Measurements from ENCODE around the gene AGPS.
"Not testable (repeated sequence)": the region's sequence is repeated elsewhere in the genome, so short reads cannot be mapped to it uniquely, and the experiment has no call there.

AGPS gene

DNA sequence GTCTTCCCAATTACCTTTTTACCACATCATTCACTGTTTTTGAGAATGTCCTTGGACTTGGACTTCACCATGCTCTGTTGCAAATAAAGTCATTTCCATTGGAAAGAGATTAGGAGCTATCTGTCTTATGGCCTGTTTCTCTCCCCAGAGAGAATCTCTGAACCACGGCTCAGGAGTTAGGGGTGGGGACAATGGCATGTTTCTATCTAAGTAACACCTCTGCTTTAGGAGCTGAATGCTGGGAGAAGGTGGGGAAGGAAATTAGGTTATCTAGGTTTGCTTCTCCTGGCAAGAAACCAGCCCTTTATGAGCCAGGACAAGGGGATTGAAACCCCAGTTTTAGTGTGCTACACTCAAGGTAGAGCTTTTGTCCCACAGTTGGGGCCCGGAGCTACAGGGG is 86.3 kb downstream of the AGPS start:
- H3K27ac ChIP-seq, result no peak overlapping the region
- no peak for TF ChIP-seq ZFX (IDR thresholded peaks at IDR 0.05; ENCODE audit: borderline replicate concordance)
- TF ChIP-seq, protein P1, sequence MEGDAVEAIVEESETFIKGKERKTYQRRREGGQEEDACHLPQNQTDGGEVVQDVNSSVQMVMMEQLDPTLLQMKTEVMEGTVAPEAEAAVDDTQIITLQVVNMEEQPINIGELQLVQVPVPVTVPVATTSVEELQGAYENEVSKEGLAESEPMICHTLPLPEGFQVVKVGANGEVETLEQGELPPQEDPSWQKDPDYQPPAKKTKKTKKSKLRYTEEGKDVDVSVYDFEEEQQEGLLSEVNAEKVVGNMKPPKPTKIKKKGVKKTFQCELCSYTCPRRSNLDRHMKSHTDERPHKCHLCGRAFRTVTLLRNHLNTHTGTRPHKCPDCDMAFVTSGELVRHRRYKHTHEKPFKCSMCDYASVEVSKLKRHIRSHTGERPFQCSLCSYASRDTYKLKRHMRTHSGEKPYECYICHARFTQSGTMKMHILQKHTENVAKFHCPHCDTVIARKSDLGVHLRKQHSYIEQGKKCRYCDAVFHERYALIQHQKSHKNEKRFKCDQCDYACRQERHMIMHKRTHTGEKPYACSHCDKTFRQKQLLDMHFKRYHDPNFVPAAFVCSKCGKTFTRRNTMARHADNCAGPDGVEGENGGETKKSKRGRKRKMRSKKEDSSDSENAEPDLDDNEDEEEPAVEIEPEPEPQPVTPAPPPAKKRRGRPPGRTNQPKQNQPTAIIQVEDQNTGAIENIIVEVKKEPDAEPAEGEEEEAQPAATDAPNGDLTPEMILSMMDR (IDR thresholded peaks at IDR 0.05), result no peak

DNA sequence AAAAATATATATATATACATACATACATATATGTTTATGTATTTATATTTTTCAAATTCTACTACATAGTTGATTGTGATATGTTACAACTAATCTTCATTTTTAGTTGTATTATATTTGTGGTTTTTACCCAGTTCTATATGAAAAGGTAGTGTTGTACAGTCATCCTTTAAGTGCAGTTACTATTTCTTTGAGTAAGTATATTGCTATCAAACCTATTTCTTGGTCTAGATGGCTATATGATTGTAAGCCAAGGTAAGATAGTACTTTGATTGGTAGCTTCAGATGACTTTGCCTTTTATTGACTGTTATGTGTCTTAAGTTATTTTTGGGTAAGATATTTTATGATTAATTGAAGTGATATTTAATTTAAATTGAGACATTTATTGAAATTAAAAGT is 89.6 kb downstream of the AGPS start:
- H3K27ac ChIP-seq, result no peak overlapping the region
- no peak for TF ChIP-seq ZFX (IDR thresholded peaks at IDR 0.05; ENCODE audit: borderline replicate concordance)
- TF ChIP-seq, protein P1 (IDR thresholded peaks at IDR 0.05), result no peak

DNA sequence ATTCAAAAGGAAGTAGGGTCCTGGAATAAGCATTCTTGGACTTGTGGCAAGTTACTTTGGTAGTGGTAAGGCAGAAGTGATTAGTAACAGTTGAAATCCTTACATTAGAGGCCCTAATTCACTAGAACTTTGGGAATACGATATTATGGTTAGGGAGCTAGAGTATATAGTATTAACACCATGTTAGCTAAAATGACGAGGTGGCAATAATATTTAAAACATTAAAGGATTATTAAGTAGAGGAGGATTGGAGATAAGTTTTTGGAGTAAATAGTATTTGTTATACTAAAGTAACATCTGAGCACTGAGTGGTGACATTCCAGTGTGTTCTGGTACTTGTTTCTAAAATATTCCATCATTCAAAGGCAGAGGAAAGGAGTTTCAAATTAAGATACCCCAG is 91.0 kb downstream of the AGPS start:
- no peak overlapping the region for H3K27ac ChIP-seq
- TF ChIP-seq, protein P1 (IDR thresholded peaks at IDR 0.05), result no peak
- TF ChIP-seq ZFX (IDR thresholded peaks at IDR 0.05; ENCODE audit: borderline replicate concordance), result no peak

DNA sequence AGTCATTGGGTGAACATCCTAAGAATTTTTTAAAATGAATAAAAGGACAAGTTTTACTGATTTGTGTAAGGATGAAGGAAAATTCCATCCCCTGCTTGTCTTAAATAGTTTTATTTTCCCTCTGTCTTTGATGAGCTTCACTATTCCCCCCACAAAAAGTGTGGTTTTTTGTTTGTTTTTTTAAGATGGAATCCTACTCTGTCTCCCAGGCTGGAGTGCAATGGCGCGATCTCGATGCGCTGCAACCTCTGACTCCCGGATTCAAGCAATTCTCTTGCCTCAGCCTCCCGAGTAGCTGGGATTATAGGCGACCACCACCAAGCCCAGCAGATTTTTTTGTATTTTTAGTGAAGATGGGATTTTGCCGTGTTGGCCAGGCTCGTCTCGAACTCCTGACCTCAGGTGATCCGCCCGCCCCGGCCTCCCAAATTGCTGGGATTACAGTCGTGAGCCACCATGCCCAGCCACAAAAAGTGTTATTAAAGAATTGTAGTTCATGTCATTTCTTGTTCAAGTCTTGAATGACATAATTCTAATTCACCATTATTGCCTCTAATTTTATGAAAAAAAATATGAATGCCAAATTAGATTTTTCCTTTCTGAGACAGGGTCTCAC is 91.7 kb downstream of the AGPS start:
- no peak overlapping the region for H3K27ac ChIP-seq
- TF ChIP-seq ZFX (IDR thresholded peaks at IDR 0.05; ENCODE audit: borderline replicate concordance), result no peak
- TF ChIP-seq, protein P1 (IDR thresholded peaks at IDR 0.05), result no peak

DNA sequence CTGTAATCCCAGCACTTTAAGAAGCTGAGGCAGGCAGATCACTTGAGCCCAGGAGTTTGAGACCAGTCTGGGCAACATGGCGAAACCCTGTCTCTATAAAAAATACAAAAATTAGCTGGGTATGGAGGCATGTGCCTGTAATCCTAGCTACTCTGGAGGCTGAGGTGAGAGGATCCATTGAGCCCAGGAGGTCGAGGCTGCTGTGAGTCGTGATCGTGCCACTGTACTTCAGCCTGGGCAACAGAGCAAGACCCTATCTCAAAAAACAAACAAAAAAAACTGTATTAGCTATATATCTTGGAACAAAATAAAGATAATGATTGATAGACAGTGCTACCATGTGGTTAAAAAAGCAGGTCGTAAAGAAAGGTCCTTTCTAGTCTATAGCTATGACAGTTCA is 93.1 kb downstream of the AGPS start:
- not testable (repeated sequence) for H3K27ac ChIP-seq

DNA sequence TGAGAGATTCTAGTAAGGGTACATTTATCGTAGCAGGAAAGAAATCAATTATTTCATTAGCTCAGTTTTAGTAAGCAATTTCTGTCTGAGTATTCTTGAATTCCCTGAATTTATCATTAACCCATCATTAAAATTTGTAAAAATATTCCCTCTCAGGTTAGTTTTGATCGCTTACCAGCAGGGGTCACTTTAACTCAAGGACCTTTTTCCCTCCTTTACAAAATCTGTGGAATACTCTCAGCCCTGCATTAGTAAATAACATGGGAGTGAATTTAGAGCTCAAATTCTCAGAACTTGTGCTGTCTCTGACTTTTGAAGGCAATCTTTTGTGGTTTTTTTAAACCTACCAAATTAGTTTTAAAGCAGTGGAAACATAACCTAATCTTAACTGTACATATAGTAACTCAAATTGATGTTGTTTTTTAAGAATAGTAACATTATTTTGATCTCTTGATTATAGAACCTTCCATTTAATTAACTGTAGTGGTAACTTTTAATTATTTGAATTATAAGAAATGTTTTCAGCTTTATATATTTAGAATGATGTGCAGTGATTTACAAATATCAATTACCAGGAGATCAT is 97.2 kb downstream of the AGPS start:
- no peak overlapping the region for H3K27ac ChIP-seq
- TF ChIP-seq, protein P1 (IDR thresholded peaks at IDR 0.05), result peak; percentile 50
- TF ChIP-seq ZFX (IDR thresholded peaks at IDR 0.05; ENCODE audit: borderline replicate concordance), result no peak

DNA sequence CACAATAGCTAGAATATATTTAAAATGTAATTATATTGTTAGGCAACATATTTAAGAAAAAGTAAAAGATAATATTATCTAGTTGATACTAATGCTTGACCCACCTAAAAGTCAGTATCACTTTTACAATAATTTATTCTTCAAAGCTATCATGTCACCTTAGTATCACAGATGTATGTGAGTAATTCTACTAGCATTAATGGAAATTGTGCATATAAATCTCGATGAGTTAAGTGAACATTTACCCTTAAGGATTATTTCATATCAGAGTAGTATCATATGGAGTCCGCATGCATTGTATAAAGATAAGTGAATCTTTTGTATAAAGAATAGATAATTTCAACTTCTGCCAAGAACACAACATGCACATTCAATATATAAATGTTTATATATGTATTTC is 103.4 kb downstream of the AGPS start:
- no peak overlapping the region for H3K27ac ChIP-seq
- TF ChIP-seq, protein P1 (IDR thresholded peaks at IDR 0.05), result no peak
- TF ChIP-seq ZFX (IDR thresholded peaks at IDR 0.05; ENCODE audit: borderline replicate concordance), result no peak

DNA sequence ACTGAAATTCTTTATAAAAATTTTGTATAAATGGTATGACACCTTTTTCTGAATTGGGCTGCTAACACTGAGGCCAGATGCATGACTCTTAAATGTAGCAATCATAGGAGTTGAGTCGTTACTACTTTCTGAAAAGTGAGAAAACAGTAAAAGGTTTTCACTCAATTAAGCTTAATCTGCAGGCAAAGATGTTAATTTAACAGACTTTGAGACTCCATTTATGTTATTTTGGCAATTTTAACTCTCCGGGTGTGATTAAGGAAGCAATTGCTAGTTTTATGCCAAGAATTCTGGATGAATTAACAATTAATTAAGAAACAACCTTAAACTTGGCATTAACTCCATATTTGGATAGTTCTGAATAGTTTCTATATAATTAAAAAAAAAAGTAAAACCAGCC is 104.3 kb downstream of the AGPS start:
- TF ChIP-seq, protein P1 (IDR thresholded peaks at IDR 0.05), result no peak
- no peak for TF ChIP-seq ZFX (IDR thresholded peaks at IDR 0.05; ENCODE audit: borderline replicate concordance)
- no peak overlapping the region for H3K27ac ChIP-seq

Data from 22Rv1 (cell line).